ENCODE results near the gene CBX4.

Gene CBX4

DNA sequence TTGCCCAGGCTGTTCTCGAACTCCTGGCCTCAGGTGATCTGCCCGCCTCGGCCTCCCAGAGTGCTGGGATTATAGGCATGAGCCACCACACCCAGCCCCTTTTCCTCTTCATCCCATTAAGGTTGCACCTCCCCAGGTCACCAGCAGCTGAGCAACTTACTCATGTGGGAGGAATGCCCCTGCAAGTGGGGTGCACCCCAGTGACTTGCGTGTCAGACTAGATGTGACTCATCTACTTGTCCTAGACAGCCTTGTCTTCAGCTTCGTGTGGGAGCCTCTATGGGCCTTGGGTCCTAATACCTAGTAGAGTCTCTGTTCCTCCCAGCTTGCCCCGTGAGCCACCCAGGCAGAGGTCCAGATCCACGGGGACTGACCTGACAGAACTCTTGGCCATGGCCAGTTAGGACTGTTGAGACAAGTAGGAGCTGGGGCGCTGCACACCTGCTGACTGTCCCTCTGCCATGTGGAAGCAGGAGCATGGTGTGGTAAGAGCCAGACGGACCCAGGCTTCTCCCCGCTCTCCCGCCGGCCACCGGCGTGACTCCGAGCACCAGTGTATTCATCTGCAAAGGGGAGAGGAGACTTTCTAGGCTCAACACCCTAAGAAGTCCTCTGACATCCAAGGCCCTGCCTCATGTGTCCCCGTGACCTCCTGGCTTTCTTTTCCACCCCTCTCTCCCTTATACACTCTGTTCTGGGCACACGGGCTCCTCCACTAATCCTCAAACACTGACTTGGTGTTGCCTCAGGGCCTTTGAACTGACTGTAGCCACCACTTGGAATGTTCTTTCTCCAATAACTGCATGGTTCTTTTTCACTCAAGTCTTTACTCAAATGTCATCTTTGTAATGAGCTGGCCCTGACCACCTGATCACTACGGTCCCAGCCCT, 11.6 kb upstream of the CBX4 start:
- no peak overlapping the region for H3K4me3 ChIP-seq (replicated peaks; ENCODE audit: low read depth, low read length)
- H3K27me3 ChIP-seq (replicated peaks; ENCODE audit: control insufficient read depth, insufficient read depth, low read length), result peaks cover 2% of the 10 kb centered on the region
- no peak for DNase-seq (ENCODE audit: extremely low read depth, insufficient read length)
- H3K36me3 ChIP-seq (ENCODE audit: control insufficient read depth, insufficient read depth, low read length), result no peaks in the 10 kb centered on the region
- no peak for TF ChIP-seq CTCF (IDR thresholded peaks at IDR 0.05; ENCODE audit: insufficient read depth, low read length, poor library complexity, severe bottlenecking)

DNA sequence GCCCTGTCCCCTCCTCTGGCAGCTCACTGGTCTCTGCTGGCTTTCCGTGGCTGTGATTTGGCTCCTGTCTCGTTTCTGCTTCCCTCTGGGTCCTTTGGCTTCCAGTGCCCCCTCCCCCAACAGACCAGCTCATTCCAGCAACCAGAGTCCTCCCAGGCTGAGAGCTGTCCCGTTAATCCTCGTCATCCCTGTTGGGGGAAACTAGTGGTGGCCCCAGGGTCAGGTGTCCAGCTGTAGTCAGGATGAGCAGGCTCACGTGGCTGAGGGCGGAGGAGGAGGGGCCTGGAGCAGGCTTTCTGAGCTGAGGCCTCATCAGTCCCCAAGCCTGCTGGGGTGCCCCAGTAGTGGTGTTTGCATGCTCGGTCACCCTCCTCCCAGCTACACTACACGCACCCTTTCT, 10.7 kb upstream of the CBX4 start:
- peaks cover 2% of the 10 kb centered on the region for H3K27me3 ChIP-seq (replicated peaks; ENCODE audit: control insufficient read depth, insufficient read depth, low read length)
- DNase-seq (ENCODE audit: extremely low read depth, insufficient read length), result no peak
- H3K36me3 ChIP-seq (ENCODE audit: control insufficient read depth, insufficient read depth, low read length), result no peaks in the 10 kb centered on the region
- TF ChIP-seq CTCF (IDR thresholded peaks at IDR 0.05; ENCODE audit: insufficient read depth, low read length, poor library complexity, severe bottlenecking), result no peak
- no peak overlapping the region for H3K4me3 ChIP-seq (replicated peaks; ENCODE audit: low read depth, low read length)

- no peak for TF ChIP-seq CTCF (IDR thresholded peaks at IDR 0.05; ENCODE audit: insufficient read depth, low read length, poor library complexity, severe bottlenecking)
- H3K27me3 ChIP-seq (replicated peaks; ENCODE audit: control insufficient read depth, insufficient read depth, low read length), result peaks cover 2% of the 10 kb centered on the region
- no peak for DNase-seq (ENCODE audit: extremely low read depth, insufficient read length)
- H3K4me3 ChIP-seq (replicated peaks; ENCODE audit: low read depth, low read length), result no peak overlapping the region
- H3K36me3 ChIP-seq (ENCODE audit: control insufficient read depth, insufficient read depth, low read length), result no peaks in the 10 kb centered on the region
Measured at GRCh38 chr17:79848370-79848766, 9.1 kb upstream of the CBX4 start.

DNA sequence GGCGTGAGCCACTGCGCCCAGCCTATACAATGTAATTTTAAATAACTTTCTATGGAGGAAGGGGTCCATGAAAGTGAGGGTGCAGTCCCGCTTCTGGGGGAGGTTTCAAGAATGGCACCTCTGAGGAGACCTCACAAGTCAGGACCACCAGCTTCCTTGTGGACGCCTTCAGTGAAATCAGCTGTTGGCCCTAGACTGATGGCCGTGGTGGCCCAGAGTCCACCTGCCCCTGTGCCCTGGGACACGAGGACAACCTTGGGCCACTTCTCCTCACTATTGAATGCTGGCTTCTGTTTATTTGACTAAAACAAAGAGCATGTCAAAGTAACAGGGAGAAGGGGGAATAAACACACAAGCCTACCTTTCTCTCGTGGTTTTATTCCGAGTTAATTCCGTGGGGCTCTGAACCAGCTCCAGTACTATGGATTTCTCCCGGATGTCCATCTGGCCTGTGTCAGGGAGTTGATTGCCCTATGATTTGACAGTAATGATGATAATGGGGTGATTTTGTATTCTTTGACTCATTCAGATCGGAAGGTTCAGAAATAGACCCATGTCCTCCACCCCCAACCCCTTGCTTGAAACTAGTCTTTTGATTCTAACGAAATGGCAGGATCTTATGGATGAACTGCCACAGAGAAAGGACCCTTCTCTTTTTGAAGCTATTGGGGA, 8.6 kb upstream of the CBX4 start:
- no peaks in the 10 kb centered on the region for H3K36me3 ChIP-seq (ENCODE audit: control insufficient read depth, insufficient read depth, low read length)
- DNase-seq (ENCODE audit: extremely low read depth, insufficient read length), result no peak
- no peak overlapping the region for H3K4me3 ChIP-seq (replicated peaks; ENCODE audit: low read depth, low read length)
- TF ChIP-seq CTCF (IDR thresholded peaks at IDR 0.05; ENCODE audit: insufficient read depth, low read length, poor library complexity, severe bottlenecking), result no peak
- H3K27me3 ChIP-seq (replicated peaks; ENCODE audit: control insufficient read depth, insufficient read depth, low read length), result peaks cover 2% of the 10 kb centered on the region

- DNase-seq (ENCODE audit: extremely low read depth, insufficient read length), result no peak
- Histone ChIP-seq H3K4me3 (replicated peaks; ENCODE audit: low read depth, low read length) (no peak overlapping the region), H3K36me3 (ENCODE audit: control insufficient read depth, insufficient read depth, low read length) (no peaks in the 10 kb centered on the region), H3K27me3 (replicated peaks; ENCODE audit: control insufficient read depth, insufficient read depth, low read length) (peaks cover 2% of the 10 kb centered on the region)
- no peak for TF ChIP-seq CTCF (IDR thresholded peaks at IDR 0.05; ENCODE audit: insufficient read depth, low read length, poor library complexity, severe bottlenecking)
Measured at GRCh38 chr17:79845601-79845949, 6.3 kb upstream of the CBX4 start.
